AG04450 (cell line): Measurements from ENCODE around the gene CST6. TPM values are rescaled to one million over a fixed set of nuclear protein-coding genes. Genes with fewer than 3 reads are reported as not detected.

Experiments used
- CTCF ChIA-PET: fragments of 300-600, 350-600 bp; formaldehyde crosslinking; extraction: SDS; loops from one replicate; lab custom pipeline; 2022; ENCODE audit warnings: antibody characterized with exemption, inconsistent platforms; lab: Charles Lee
- POLR2A ChIA-PET: fragments of 350-600 bp; formaldehyde crosslinking; extraction: SDS; loops from one replicate; lab custom pipeline; 2021; ENCODE audit warnings: antibody characterized with exemption, inconsistent platforms; lab: Yijun Ruan, JAX
- DNase-seq: peaks from one replicate; pipeline ENCODE4 v3.0.0-alpha.2; 2011; ENCODE audit warnings: low read depth, low spot score
- H3K27ac ChIP-seq: one replicate; pipeline ENCODE4 v1.5.1; 2012; ENCODE audit warnings: low read depth, low read length, control low read depth
- H3K27me3 ChIP-seq: one replicate; pipeline ENCODE4 v1.6.0; 2012; ENCODE audit warnings: low read length; ENCODE audit not compliant: control insufficient read depth, insufficient read depth
- H3K4me3 ChIP-seq: 2 replicates; pipeline ENCODE4 v1.5.1; 2011; ENCODE audit warnings: mild to moderate bottlenecking, low read depth, low read length, control low read depth
- H3K9me3 ChIP-seq: 2 replicates; pipeline ENCODE4 v1.5.1; 2012; ENCODE audit warnings: low read length; ENCODE audit not compliant: control insufficient read depth, insufficient read depth
- CTCF ChIP-seq: IDR thresholded peaks from 2 replicates; pipeline ENCODE4 v1.5.1; 2011; ENCODE audit warnings: low read depth, low read length, control low read depth, inconsistent platforms
- polyA plus RNA-seq: library from polyadenylated mRNA; depleted of rRNA; stranded (reverse); fragments of >200 nt; gene quantifications from 2 replicates; pipeline ENCODE4 v1.2.3, GENCODE V29; 2011

The CST6 gene
- polyA plus RNA-seq, 1 experiment: 0.69 TPM

- no peaks in the 10 kb centered on the region; the same call in 1 of the 2 replicates for H3K9me3 ChIP-seq
- TF ChIP-seq CTCF: no peak
- peaks cover 4% of the 10 kb centered on the region for H3K27me3 ChIP-seq
- ChIA-PET POLR2A (interaction anchor here (0.6 to 2.6 kb wide), 9 partner anchors 12 to 633 kb away, joined by 3 to 12 read pairs (median 3); partner anchors contain the start of genes BANF1, FOSL1 and PACS1), CTCF (interaction anchor here (0.9 to 7.0 kb wide), 5 partner anchors 8 to 171 kb away, joined by 3 to 103 read pairs (median 4); no protein-coding TSS in a partner anchor)
- DNase-seq: peak; percentile 96
- H3K4me3 ChIP-seq: peak within 1 kb of the TSS; percentile 87
- H3K27ac ChIP-seq: peak within 1 kb of the TSS; percentile 83
These were observed 40.2 kb downstream of the CST6 start, which contains the start of gene SF3B2 for GRCh38 chr11:66051766-66052663. SF3B2 (plus strand) TSS chr11:66052364; CDS start chr11:66052385, 21 bp downstream.

- TF ChIP-seq CTCF: no peak
- ChIA-PET POLR2A (interaction anchor here (1.1 to 2.6 kb wide), 3 partner anchors 11 to 31 kb away, joined by 3 to 12 read pairs (median 3); partner anchors contain the start of gene PACS1), CTCF (interaction anchor here (0.7 to 7.0 kb wide), 6 partner anchors 9 to 170 kb away, joined by 3 to 103 read pairs (median 4); no protein-coding TSS in a partner anchor)
- Histone ChIP-seq H3K4me3 (peak overlapping the region; percentile 87), H3K27ac (peak overlapping the region; percentile 65), H3K27me3 (peaks cover 4% of the 10 kb centered on the region), H3K9me3 (no peaks in the 10 kb centered on the region; the same call in 1 of the 2 replicates)
- no peak for DNase-seq
These were observed 40.8 kb downstream of the CST6 start for GRCh38 chr11:66052664-66052982.

GRCh38 chr11:66055021-66055420, 43.2 kb downstream of the CST6 start:
- no peak overlapping the region for H3K27ac ChIP-seq
- no peaks in the 10 kb centered on the region for H3K27me3 ChIP-seq
- H3K9me3 ChIP-seq: no peaks in the 10 kb centered on the region; the same call in 1 of the 2 replicates
- TF ChIP-seq CTCF: no peak
- POLR2A ChIA-PET: interaction anchor here (0.6 kb wide), 1 partner anchor 53 kb away, joined by 5 read pairs; the partner anchor contains the start of genes BANF1 and EIF1AD
- H3K4me3 ChIP-seq: no peak overlapping the region
- DNase-seq: no peak
- CTCF ChIA-PET: interaction anchor here (3.8 to 7.0 kb wide), 3 partner anchors 10 to 32 kb away, joined by 20 to 103 read pairs (median 35); no protein-coding TSS in a partner anchor

GRCh38 chr11:66056501-66056900, 44.7 kb downstream of the CST6 start:
- no peak for DNase-seq

More at GRCh38 chr11:66056501-66056900, 44.7 kb downstream of the CST6 start:
- Histone ChIP-seq H3K4me3 (no peak overlapping the region), H3K27ac (no peak overlapping the region), H3K9me3 (no peaks in the 10 kb centered on the region; the same call in 1 of the 2 replicates), H3K27me3 (no peaks in the 10 kb centered on the region)
- ChIA-PET CTCF (interaction anchor here (0.6 to 6.6 kb wide), 4 partner anchors 11 to 86 kb away, joined by 3 to 103 read pairs (median 12); no protein-coding TSS in a partner anchor), POLR2A (no interaction called here)
- no peak for TF ChIP-seq CTCF
